NCI-H2171 (cell line): Measurements from ENCODE around the gene MAML2.

Source experiments
- DNase-seq: peaks from one replicate; lab custom pipeline; 2025; lab: John Stamatoyannopoulos, UW

MAML2 gene

GRCh38 chr11:96008161-96008720 is 334.8 kb downstream of the MAML2 start:
- DNase-seq = no peak

GRCh38 chr11:96006037-96006436 is 337.0 kb downstream of the MAML2 start:
- no peak for DNase-seq

GRCh38 chr11:96004862-96005261 is 338.1 kb downstream of the MAML2 start:
- no peak for DNase-seq

GRCh38 chr11:96002754-96003290 is 340.2 kb downstream of the MAML2 start:
- DNase-seq = no peak

- no peak for DNase-seq
Measured at GRCh38 chr11:96002339-96002738, 340.7 kb downstream of the MAML2 start.

GRCh38 chr11:96001037-96001436 is 342.0 kb downstream of the MAML2 start:
- DNase-seq = no peak

GRCh38 chr11:95999711-96000406 is 343.1 kb downstream of the MAML2 start:
- no peak for DNase-seq

- DNase-seq = no peak
Measured at GRCh38 chr11:95996621-95997235, 346.3 kb downstream of the MAML2 start.

GRCh38 chr11:95994329-95994728 is 348.7 kb downstream of the MAML2 start:
- no peak for DNase-seq

GRCh38 chr11:95993438-95994298 is 349.3 kb downstream of the MAML2 start:
- DNase-seq = no peak

- no peak for DNase-seq
Measured at GRCh38 chr11:95991545-95991944, 351.4 kb downstream of the MAML2 start.

- no peak for DNase-seq
Measured at GRCh38 chr11:95991101-95991500, 351.9 kb downstream of the MAML2 start.

GRCh38 chr11:95989780-95990179 is 353.2 kb downstream of the MAML2 start:
- DNase-seq = no peak

GRCh38 chr11:95989076-95989605 is 353.9 kb downstream of the MAML2 start:
- DNase-seq = no peak

- DNase-seq = no peak
Measured at GRCh38 chr11:95985174-95985808, 357.7 kb downstream of the MAML2 start.

GRCh38 chr11:95984072-95984471 is 358.9 kb downstream of the MAML2 start:
- DNase-seq = no peak

- no peak for DNase-seq
Measured at GRCh38 chr11:95977534-95978174, 365.3 kb downstream of the MAML2 start.

- DNase-seq = no peak
Measured at GRCh38 chr11:95976550-95976949, 366.4 kb downstream of the MAML2 start.

- no peak for DNase-seq
Measured at GRCh38 chr11:95975343-95975742, 367.7 kb downstream of the MAML2 start.

- DNase-seq = no peak
Measured at GRCh38 chr11:95972060-95972459, 370.9 kb downstream of the MAML2 start.

- DNase-seq = no peak
Measured at GRCh38 chr11:95968585-95968984, 374.4 kb downstream of the MAML2 start.
